GM19468 (cell line): Measurements from ENCODE around the gene PDLIM1.
A peak's percentile ranks its signal among the peaks of the same experiment; 100 is the strongest.
"Not testable (repeated sequence)": the region's sequence is repeated elsewhere in the genome, so short reads cannot be mapped to it uniquely, and the experiment has no call there.

Source experiments
- ATAC-seq: cut with Tn5 transposase; IDR thresholded peaks from one replicate; pipeline ENCODE4 v1.9.1; 2021; ENCODE audit warnings: mild to moderate bottlenecking, moderate library complexity, moderate number of reproducible peaks; ENCODE audit not compliant: unreplicated experiment; ENCODE audit errors: extremely low read depth

The PDLIM1 gene

DNA sequence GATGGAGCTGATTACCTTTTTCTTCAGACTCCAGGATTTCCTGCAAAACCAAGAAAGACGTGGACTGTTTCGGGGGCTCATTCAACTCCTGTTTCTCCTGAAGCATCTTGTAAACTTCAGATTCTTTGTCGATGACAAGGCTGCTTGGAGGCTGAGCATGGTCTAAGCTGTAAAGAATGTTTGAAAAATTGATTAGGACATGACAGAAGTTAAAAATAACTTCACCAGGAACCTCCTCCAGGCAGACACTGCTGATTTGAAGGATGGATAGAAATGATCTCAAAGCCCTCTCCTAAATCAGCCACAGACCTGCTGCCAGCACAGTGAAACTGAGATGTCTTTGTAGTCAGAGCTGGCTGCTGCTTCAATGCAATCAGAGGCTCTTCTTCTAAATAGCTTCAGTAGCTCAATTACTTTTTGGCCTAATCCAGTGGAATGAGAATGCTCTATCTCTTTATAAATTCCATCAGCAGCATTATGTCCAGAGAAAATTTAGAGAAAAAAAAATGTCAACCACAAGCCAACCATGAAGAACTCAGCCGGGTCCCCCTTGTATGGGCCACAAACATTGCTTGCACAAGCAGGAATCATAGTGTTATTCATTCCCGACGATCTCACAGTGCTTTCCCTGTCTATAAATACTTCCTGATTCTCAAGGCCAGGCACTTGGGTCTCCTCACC is 43.5 kb downstream of the PDLIM1 start:
- no peak for ATAC-seq

DNA sequence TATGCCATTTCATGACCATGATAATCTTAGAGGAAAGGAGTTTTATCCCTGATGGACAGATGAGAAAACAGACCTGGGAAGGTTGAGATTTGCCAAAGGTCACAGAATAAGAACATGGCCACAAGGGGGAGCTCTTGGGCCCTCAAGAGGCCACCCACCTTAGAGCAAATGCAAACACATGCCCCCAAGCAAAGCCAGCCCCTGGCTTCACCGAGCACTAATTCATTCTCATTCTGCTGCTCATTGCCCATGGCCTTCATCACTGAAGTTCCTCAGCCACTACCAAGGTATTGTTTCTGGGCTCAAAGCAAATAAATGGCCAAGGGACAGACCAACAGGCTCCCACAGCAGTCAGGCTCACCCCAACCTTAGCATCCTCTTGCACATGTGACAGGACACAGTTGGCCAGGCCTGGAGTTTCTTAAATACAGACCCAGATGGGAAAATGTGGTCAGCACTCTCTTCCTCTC is 44.2 kb downstream of the PDLIM1 start:
- ATAC-seq = no peak

GRCh38 chr10:95245425-95246055 is 45.3 kb downstream of the PDLIM1 start:
- ATAC-seq = peak; percentile 89

- ATAC-seq = no peak
Measured at GRCh38 chr10:95244152-95244551, 46.7 kb downstream of the PDLIM1 start.

- no peak for ATAC-seq
Measured at GRCh38 chr10:95243318-95243617, 47.5 kb downstream of the PDLIM1 start.

DNA sequence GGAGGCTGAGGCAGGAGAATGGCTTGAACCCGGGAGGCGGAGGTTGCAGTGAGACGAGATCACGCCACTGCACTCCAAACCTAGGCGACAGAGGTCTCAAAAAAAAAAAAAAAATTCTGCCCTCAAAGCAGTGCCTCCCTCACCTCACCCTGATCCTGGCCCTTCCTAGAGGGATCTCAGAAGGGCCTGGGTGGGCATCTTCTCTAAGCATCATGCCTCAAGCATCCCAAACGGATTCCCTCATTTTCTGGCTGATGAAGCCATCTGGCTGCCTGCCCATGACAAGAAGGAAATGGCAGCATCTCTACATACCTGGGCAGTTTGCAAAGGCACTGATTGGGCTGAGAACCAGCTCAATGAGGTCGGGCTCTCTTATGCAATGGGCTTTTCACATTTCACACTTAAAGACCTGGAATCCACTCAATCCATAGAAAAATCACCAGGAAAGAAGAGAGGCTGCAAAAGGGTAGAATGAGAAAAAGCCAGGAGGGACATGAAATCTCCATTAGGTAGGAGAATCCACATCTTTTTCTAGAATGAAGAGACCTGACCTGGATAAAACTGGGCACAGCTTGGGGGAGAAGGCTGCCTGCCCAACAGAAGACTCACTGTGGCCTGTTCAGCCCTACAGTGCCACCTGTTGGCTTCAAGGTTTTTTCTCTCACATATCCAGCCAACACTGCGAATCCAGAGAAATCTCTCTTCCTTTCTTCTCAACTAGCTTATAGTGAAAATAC is 48.1 kb downstream of the PDLIM1 start:
- no peak for ATAC-seq

DNA sequence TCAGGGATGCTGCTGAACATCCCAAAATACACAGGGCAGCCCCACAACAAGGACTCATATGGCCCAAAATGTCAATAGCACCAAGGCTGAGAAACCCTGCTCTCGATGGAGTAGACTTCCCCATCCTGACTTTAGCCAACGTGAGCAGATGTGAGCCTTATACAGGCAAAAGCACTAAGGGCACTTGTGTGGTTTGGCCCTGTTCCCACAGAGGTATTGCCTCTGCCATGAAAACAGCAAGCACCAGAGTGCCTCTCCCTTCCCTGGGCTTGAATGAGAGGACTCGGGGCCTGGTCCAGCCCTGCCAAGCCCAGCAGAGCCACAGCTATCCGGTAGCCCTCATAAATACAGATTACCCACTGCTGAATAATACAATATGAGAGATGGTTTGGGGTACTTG is 49.3 kb downstream of the PDLIM1 start:
- no peak for ATAC-seq

DNA sequence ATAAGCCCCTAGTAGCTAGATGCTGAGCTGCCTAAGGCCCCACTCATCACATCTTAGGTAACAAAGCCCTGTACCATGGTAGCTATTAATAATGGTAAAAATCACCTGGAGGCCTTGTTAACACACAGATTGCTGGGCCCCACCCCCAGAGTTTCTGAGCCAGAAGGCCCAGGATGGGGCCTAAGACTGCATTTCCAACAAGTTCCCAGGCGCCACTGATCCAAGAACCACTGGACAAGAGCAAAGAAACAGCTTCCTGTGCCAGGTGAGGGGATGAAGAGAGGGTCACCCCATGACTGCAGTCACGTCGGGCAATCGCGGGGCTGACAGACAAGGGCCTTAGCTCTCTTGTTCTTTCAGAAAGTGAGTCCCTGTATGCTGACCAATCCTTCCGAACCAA is 50.0 kb downstream of the PDLIM1 start:
- ATAC-seq = no peak

DNA sequence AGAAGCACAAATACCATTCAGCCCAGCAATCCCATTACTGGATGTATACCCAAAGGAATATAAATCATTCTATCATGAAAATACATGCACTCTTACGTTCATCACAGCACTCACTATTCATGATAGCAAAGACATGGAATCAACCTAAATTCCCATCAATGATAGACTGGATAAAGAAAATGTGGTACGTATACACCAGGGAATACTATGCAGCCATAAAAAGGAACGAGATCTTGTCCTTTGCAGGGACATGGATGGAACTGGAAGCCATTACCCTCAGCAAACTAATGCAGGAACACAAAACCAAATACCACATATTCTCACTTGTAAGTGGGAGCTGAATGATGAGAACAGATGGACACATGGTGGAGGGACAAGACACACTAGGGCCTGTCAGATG is 50.7 kb downstream of the PDLIM1 start:
- ATAC-seq = not testable (repeated sequence)

DNA sequence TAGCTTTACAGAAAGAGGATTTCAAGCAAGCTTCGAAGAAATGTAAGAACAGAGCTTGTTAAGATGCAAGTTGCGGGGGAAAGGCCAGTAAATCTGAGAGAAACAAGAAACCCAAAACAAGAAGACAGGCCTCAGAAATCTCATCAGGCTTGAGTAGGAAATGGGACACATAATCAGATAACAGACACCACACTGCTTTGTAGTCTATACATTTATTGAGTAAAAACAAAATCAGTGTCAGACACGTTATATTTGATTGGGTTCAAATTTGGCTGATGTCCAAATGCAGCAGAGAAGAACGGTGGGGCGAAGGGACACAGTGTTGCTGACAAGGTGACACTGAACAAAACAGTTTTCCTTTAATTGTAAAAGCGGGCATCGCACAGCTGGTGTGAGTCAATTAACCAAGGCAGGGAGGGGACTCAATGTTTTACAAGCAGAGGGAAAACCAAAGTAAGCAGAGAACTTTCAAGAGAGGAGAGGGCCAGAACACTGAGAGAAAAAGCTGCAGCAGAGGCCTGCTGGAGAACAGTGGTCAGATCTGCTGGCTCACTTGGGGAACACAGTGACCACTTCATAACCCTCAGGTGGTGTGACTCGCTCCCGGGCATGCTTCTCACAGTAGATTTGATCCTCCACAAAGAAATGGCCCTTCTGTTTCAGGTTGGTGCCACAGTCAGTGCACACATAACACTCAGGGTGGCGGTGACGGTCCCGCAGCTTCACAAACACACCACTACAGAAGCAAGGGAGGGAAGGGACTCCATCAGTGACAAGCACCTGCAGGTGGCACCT is 53.2 kb downstream of the PDLIM1 start:
- no peak for ATAC-seq

DNA sequence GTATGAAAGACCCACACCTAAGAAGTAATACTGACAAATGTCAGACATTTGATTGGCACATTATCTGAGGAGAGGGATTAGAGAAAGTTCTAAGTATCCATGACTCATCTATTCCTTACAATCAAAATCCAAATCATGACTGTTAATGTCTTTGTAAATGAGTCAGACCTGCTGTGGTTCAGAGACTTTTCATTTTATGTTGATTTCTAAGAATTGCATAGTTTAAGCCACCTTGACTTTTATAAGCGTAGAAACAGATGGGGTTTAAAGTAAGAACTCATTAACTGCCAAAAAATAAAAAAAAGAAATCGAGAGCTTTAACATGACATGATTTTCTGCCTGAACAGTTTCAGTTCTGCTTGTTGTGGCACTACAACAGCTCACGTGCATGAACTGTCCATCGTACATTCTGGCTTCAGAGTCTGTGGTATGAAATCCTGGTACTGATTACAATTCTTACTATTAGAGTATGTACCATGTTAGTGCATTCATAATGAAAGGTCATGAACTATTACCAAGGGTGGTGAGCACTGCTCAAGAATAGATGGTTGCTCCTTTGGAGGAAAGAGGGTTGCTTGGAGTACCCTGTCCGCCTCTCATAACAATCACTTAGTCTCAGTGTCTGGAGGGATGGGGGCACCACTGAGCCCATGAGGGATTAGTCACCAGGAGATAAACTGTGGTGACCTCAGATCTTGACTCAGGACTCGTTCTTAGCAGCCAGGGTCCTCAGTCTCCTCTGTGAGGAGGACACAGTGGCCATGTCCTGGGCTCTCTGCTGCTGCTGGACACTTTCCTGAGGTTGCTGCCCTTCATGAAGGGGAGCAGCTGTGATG is 54.5 kb downstream of the PDLIM1 start:
- peak; percentile 98 for ATAC-seq

GRCh38 chr10:95235676-95236067 is 55.1 kb downstream of the PDLIM1 start:
- no peak for ATAC-seq

- no peak for ATAC-seq
Measured at GRCh38 chr10:95234951-95235350, 55.9 kb downstream of the PDLIM1 start.

GRCh38 chr10:95233377-95234034 is 57.3 kb downstream of the PDLIM1 start:
- no peak for ATAC-seq

DNA sequence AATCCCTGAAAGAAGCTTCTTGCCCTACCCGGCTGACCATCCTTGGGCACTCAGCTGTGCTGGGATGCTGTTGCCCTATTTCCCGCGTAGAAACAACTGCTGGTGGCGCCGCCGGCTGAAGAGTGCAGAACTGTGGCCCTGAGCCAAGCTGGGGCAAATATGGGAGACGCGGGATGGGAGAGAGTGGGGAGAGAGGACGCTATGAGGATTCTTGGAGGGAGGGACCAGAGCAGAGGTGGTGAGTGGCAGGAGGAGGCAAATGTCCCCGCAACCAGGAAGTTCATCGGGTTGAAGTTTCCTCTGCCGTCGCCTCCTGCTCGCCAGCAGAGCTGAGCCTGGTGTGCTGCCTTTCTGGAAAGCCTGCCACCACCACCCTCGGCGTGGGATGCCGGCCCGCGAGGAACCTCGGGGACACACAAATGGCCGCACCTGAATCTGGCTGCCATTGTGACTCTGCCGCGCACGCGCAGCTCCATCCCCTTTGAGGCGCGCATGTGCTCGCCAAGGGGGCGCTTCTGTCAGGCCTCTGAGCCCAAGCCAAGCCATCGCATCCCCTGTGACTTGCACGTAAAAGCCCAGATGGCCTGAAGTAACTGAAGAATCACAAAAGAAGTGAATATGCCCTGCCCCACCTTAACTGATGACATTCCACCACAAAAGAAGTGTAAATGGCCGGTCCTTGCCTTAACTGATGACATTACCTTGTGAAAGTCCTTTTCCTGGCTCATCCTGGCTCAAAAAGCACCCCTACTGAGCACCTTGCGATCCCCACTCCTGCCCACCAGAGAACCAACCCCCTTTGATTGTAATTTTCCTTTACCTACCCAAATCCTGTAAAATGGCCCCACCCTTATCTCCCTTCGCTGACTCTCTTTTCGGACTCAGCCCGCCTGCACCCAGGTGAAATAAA is 59.9 kb downstream of the PDLIM1 start:
- ATAC-seq = not testable (repeated sequence)

GRCh38 chr10:95229724-95230627 is 60.8 kb downstream of the PDLIM1 start:
- ATAC-seq = no peak
